ENCODE data around the gene MACIR. TPM values are rescaled to one million over a fixed set of nuclear protein-coding genes. Genes with fewer than 3 reads are reported as not detected.
A peak's percentile ranks its signal among the peaks of the same experiment; 100 is the strongest.

Gene MACIR
- total and polyA plus RNA-seq, 8 donors = 7.0 to 13.6 (median 12.1) TPM

- TF ChIP-seq, protein P1, sequence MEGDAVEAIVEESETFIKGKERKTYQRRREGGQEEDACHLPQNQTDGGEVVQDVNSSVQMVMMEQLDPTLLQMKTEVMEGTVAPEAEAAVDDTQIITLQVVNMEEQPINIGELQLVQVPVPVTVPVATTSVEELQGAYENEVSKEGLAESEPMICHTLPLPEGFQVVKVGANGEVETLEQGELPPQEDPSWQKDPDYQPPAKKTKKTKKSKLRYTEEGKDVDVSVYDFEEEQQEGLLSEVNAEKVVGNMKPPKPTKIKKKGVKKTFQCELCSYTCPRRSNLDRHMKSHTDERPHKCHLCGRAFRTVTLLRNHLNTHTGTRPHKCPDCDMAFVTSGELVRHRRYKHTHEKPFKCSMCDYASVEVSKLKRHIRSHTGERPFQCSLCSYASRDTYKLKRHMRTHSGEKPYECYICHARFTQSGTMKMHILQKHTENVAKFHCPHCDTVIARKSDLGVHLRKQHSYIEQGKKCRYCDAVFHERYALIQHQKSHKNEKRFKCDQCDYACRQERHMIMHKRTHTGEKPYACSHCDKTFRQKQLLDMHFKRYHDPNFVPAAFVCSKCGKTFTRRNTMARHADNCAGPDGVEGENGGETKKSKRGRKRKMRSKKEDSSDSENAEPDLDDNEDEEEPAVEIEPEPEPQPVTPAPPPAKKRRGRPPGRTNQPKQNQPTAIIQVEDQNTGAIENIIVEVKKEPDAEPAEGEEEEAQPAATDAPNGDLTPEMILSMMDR (IDR thresholded peaks at IDR 0.05) = no peak
- ATAC-seq = no peak
- Histone ChIP-seq H3K36me3 (no peaks in the 10 kb centered on the region), H3K9me3 (no peaks in the 10 kb centered on the region), H3K27me3 (no peaks in the 10 kb centered on the region), H3K4me3 (no peak overlapping the region), H3K27ac (no peak overlapping the region), H3K4me1 (peaks cover 4 to 18% of the 10 kb centered on the region in 2 donors)
- no peak for DNase-seq
- intact Hi-C loops (cut with DNase I) = no loop called here
Measured at GRCh38 chr5:103255691-103256090, 2.9 kb upstream of the MACIR start.

DNA sequence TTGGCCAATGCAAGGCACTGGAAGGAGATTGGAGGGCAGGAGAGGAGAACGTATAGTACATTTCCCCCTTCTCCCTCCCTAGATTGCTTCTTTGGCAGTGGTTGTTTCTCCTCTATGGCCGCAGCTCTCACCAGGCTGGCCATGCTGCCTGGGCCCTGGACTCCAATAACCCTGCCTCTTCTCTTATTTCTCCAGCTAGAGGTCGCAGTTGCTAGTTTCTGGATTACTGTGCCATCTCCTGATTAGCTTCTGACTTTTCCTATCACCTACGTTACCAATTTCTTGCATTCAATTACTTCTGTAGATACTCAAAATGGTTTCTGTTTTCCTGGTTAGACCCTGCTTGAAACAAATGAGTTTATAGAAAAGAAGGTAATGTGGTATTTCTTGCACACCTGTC lies 2.4 kb upstream of the MACIR start:
- Histone ChIP-seq H3K9me3 (no peaks in the 10 kb centered on the region), H3K27me3 (no peaks in the 10 kb centered on the region), H3K4me1 (peaks cover 4 to 23% of the 10 kb centered on the region in 2 donors), H3K27ac (no peak overlapping the region), H3K4me3 (no peak overlapping the region), H3K36me3 (no peaks in the 10 kb centered on the region)
- no peak for ATAC-seq
- intact Hi-C loops (cut with DNase I) = no loop called here
- TF ChIP-seq, protein P1 (IDR thresholded peaks at IDR 0.05) = no peak
- no peak for DNase-seq

- H3K9me3 ChIP-seq = no peaks in the 10 kb centered on the region
- no peaks in the 10 kb centered on the region for H3K27me3 ChIP-seq
- intact Hi-C loops (cut with DNase I) = no loop called here
- TF ChIP-seq, protein P1 (IDR thresholded peaks at IDR 0.05) = no peak
- H3K36me3 ChIP-seq = no peaks in the 10 kb centered on the region
- peaks cover 4 to 36% of the 10 kb centered on the region in 2 donors for H3K4me1 ChIP-seq
- H3K27ac ChIP-seq = peak overlapping the region; percentile 83 to 88
- H3K4me3 ChIP-seq = peak overlapping the region; percentile 96 to 98
- DNase-seq (peak; percentile 53 to 94 (median 58)), ATAC-seq (peak; percentile 66)
Measured at GRCh38 chr5:103258957-103259704, 568 bp downstream of the MACIR start.

- TF ChIP-seq, protein P1 (IDR thresholded peaks at IDR 0.05) = no peak
Measured at GRCh38 chr5:103259705-103260355, 1.3 kb downstream of the MACIR start.

DNA sequence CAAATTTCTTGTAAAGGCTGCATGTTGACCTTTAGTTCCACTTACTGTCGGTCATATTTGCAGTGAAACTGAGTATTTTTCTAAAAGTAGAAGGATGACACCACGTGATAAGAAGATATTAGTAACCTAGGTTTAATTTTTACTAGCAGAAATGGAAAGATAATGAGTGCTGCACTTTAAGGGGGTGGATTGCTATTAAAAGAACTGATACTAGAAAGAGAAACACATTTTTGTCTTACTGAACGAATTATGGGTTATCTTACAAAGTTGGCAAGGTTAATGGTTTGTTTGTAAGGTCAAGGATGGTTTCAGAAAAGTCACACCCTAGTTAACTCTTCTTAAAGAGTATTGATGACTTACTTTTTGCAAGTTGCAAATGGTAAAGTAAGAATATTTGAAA lies 2.4 kb downstream of the MACIR start:
- DNase-seq = no peak
- ATAC-seq = no peak
- intact Hi-C loops (cut with DNase I) = no loop called here
- TF ChIP-seq, protein P1 (IDR thresholded peaks at IDR 0.05) = no peak
- H3K4me3 ChIP-seq = no peak overlapping the region
- no peaks in the 10 kb centered on the region for H3K36me3 ChIP-seq
- no peaks in the 10 kb centered on the region for H3K27me3 ChIP-seq
- H3K4me1 ChIP-seq = peaks cover 4 to 31% of the 10 kb centered on the region in 2 donors
- no peak overlapping the region for H3K27ac ChIP-seq
- H3K9me3 ChIP-seq = no peaks in the 10 kb centered on the region

More at GRCh38 chr5:103259705-103260355, 1.3 kb downstream of the MACIR start:
- peak in 1 of 4 donors; percentile 28 for DNase-seq
- Histone ChIP-seq H3K4me3 (peak overlapping the region; percentile 96 to 98), H3K4me1 (peaks cover 4 to 34% of the 10 kb centered on the region in 2 donors), H3K36me3 (no peaks in the 10 kb centered on the region), H3K27me3 (no peaks in the 10 kb centered on the region), H3K9me3 (no peaks in the 10 kb centered on the region), H3K27ac (peak overlapping the region; percentile 83 to 88)
- peak; percentile 0 for ATAC-seq
- intact Hi-C loops (cut with DNase I) = no loop called here

All from left lung (tissue), 10 donors.